Activated T-helper 1 cell treated with anti-CD3 and anti-CD28 coated beads, Interleukin-12 subunit alpha, Interleukin-12 subunit beta, Interleukin-2, Interleukin-4 antibody, amounts not matched to agents 30 ng/mL and 10 ng/mL and 1 ng/mL, durations not matched to agents 14 hours and 24 hours and 36 hours (primary cell): Measurements from ENCODE around the gene HMG20B. TPM values are rescaled to one million over a fixed set of nuclear protein-coding genes. Genes with fewer than 3 reads are reported as not detected.

Experiments used
- DNase-seq: peaks from one replicate; pipeline ENCODE4 v3.0.0; 2021; ENCODE audit warnings: low spot score
- H3K27ac Mint-ChIP-seq: one replicate; pipeline ENCODE4 v1.8.0; 2021; ENCODE audit warnings: mild to moderate bottlenecking, mixed read lengths
- H3K27me3 Mint-ChIP-seq: one replicate; pipeline ENCODE4 v1.8.0; 2022; ENCODE audit warnings: mild to moderate bottlenecking, moderate library complexity, mixed read lengths; ENCODE audit not compliant: insufficient read depth
- H3K36me3 Mint-ChIP-seq: one replicate; pipeline ENCODE4 v1.8.0; 2021; ENCODE audit warnings: low read depth, mixed read lengths
- H3K4me1 Mint-ChIP-seq: one replicate; pipeline ENCODE4 v1.8.0; 2021; ENCODE audit warnings: low read depth, mixed read lengths
- H3K4me3 Mint-ChIP-seq: one replicate; pipeline ENCODE4 v1.8.0; 2021; ENCODE audit warnings: mild to moderate bottlenecking, moderate library complexity, mixed read lengths
- H3K9me3 Mint-ChIP-seq: one replicate; pipeline ENCODE4 v1.8.0; 2021; ENCODE audit warnings: mixed read lengths
- intact Hi-C: fragments of 100-400 bp; cut with micrococcal nuclease; formaldehyde crosslinking; loops from one replicate; pipeline ENCODE4 v1.15.1; 2024
- total RNA-seq: library from RNA; stranded (reverse); gene quantifications from 2 replicates; pipeline ENCODE4 v1.2.3, GENCODE V29; 2022

The HMG20B gene
- total RNA-seq, 1 donor from 2014 or later = 56.4 TPM

DNA sequence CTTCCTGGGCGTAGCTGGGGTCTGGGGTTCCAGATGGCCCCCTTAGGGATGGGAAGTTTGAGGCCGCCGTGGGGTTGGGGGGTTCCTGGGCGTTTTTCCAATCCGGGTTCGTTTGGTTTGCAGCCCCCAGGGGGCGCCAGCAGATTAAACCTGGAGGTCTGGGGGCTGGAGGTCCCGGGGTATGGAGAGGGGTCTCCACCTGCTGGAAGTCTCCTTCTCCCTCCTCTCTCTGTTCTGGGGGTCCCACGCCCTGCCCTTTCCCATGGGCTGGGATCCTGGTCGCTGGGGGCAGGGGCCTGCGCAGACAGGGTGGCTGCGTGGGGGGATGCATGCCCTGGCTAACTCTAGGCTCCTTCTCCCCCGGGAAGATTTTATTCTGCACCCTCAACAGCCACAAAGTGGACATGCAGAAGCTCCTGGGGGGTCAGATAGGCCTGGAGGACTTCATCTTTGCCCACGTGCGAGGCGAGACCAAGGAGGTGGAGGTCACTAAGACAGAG lies 13.4 kb downstream of the HMG20B start:
- Mint-ChIP-seq H3K36me3 (no peaks in the 10 kb centered on the region), H3K27me3 (peaks cover 6% of the 10 kb centered on the region), H3K9me3 (no peaks in the 10 kb centered on the region), H3K27ac (no peak overlapping the region), H3K4me3 (no peak overlapping the region), H3K4me1 (no peaks in the 10 kb centered on the region)
- intact Hi-C loops = no loop called here
- DNase-seq = no peak

DNA sequence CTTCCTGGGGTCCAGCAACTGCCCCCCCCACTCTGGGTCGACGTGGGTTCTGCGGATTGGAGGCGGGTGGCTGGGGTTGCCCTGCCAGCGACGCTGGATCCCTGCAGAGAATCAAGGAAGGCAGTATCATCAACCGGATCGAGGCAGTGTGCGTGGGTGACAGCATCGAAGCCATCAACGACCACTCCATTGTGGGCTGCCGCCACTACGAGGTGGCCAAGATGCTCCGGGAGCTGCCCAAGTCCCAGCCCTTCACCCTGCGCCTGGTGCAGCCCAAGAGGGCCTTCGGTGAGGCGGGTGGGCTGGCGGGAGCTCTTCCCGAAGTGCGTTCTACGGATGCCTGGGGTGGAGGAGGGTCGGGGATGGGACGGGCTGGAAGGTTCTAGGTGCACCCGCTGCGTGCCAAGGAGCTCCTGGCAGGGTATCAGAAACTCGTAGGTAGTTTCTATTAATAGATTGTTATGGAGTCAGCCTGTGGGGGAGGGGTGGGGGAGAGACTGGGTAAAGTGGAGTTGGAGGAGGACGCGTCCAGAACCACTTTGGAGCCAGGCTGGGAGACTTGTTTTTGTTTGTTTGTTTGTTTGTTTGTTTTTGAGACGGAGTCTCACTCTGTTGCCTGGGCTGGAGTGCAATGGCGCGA lies 14.1 kb downstream of the HMG20B start:
- intact Hi-C loops = no loop called here

DNA sequence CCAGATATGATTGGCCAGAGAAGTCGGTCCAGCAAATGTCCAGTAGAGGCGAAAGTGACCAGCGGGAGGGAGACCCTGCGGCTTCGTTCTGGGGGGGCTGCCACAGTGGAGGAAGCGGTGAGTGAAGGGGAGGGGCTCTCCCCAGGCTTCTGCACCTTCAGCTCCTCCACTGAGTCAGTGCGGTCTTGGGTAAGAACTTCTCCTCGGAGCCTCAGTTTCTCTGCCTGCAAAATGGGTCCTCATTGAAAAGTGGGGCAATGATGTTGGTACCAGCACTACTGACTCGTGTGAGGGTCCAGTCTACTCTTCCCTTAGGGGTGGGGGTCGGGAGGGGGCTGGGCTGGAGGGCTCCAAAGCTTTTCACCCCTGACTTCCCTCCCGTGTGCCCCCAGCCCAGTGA lies 16.7 kb downstream of the HMG20B start:
- no peaks in the 10 kb centered on the region for H3K36me3 Mint-ChIP-seq

More for the DNA sequence above, 14.1 kb downstream of the HMG20B start:
- peaks cover 6% of the 10 kb centered on the region for H3K27me3 Mint-ChIP-seq
- H3K27ac Mint-ChIP-seq = no peak overlapping the region
- DNase-seq = no peak
- H3K36me3 Mint-ChIP-seq = no peaks in the 10 kb centered on the region
- no peaks in the 10 kb centered on the region for H3K4me1 Mint-ChIP-seq
- H3K4me3 Mint-ChIP-seq = no peak overlapping the region
- no peaks in the 10 kb centered on the region for H3K9me3 Mint-ChIP-seq

DNA sequence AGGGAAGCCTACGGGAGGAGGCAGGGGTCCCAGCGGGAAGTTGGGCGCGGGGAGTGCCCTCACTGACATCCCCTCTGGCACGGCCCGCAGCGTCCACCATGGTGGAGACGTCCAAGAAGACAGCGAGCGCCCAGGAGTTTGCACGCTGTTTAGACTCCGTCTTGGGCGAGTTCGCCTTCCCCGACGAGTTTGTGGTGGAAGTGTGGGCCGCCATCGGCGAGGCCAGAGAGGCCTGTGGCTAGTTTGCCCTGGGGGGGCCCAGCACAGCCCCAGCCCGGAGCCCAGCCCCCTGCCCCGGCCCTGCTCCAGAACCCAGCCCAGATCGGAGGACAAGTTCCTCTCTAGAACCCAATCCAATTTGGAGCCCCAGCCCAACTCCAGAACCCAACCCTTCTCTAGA lies 17.2 kb downstream of the HMG20B start:
- intact Hi-C loops = no loop called here
- DNase-seq = no peak
- Mint-ChIP-seq H3K9me3 (no peaks in the 10 kb centered on the region), H3K4me3 (no peak overlapping the region), H3K36me3 (no peaks in the 10 kb centered on the region), H3K27ac (no peak overlapping the region), H3K4me1 (no peaks in the 10 kb centered on the region), H3K27me3 (no peaks in the 10 kb centered on the region)

More for the DNA sequence above, 16.7 kb downstream of the HMG20B start:
- DNase-seq = no peak
- intact Hi-C loops = no loop called here
- H3K4me3 Mint-ChIP-seq = no peak overlapping the region
- H3K9me3 Mint-ChIP-seq = no peaks in the 10 kb centered on the region
- H3K4me1 Mint-ChIP-seq = no peaks in the 10 kb centered on the region
- H3K27me3 Mint-ChIP-seq = no peaks in the 10 kb centered on the region
- no peak overlapping the region for H3K27ac Mint-ChIP-seq

GRCh38 chr19:3590991-3591659 lies 18.4 kb downstream of the HMG20B start:
- no peak for DNase-seq
- Mint-ChIP-seq H3K27ac (no peak overlapping the region), H3K4me1 (no peaks in the 10 kb centered on the region), H3K36me3 (no peaks in the 10 kb centered on the region), H3K4me3 (no peak overlapping the region), H3K9me3 (no peaks in the 10 kb centered on the region), H3K27me3 (no peaks in the 10 kb centered on the region)
- intact Hi-C loops = no loop called here

- Mint-ChIP-seq H3K36me3 (no peaks in the 10 kb centered on the region), H3K4me1 (no peaks in the 10 kb centered on the region), H3K27ac (no peak overlapping the region), H3K9me3 (no peaks in the 10 kb centered on the region), H3K27me3 (no peaks in the 10 kb centered on the region), H3K4me3 (no peak overlapping the region)
- intact Hi-C loops = no loop called here
- DNase-seq = no peak
Measured at GRCh38 chr19:3591876-3592613, 19.3 kb downstream of the HMG20B start.

DNA sequence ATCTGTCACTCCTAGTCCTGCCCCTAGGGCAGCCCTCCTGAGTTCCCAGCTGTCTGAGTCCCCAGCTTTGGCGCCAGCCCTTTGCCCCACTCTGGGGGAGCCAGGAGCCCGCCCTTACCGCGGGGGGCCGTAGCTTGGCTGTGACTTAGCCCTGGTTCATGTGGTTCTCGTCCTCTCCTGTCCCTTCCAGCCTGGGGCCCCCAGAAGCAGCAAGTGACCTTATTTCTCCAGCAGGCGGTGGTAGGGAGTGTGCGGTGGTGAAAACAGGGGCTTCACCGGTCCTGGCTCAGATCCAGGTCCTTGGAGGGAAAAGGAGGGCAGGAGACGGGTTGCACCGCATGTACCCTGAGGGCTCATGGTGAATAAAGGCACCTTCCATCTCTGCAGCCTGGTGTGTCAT lies 20.4 kb downstream of the HMG20B start:
- Mint-ChIP-seq H3K36me3 (no peaks in the 10 kb centered on the region), H3K27ac (no peak overlapping the region), H3K4me3 (no peak overlapping the region), H3K9me3 (no peaks in the 10 kb centered on the region), H3K27me3 (no peaks in the 10 kb centered on the region), H3K4me1 (no peaks in the 10 kb centered on the region)
- intact Hi-C loops = no loop called here
- DNase-seq = no peak

DNA sequence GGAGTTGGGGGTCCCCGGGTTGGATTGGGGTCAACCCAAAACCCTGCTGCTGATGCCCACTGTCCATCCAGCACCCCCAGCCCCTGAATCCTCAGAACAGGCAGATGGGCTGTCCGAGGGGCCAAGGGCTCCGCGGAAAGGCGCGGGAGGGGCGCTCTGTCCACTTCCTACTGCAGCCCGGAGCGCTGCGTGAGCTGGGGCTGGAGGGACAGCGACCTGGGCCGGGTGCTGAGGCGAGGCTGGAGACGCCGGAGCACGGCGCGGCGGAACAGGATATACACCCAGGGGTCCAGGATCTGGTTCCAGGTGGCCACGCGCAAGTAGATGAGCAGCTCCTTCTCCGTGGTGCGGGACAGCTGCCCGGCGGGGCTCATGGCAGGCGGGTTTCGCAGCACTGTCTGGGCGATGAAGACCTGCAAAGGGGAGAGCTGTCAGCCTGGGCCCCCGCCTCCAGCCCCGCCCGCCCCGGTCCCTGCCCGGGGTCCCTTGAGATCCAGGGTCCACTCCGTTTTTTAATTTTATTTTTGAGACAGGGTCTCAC lies 22.8 kb downstream of the HMG20B start:
- Mint-ChIP-seq H3K27ac (no peak overlapping the region), H3K27me3 (no peaks in the 10 kb centered on the region), H3K4me1 (no peaks in the 10 kb centered on the region), H3K9me3 (no peaks in the 10 kb centered on the region), H3K4me3 (no peak overlapping the region), H3K36me3 (no peaks in the 10 kb centered on the region)
- intact Hi-C loops = no loop called here
- DNase-seq = no peak

DNA sequence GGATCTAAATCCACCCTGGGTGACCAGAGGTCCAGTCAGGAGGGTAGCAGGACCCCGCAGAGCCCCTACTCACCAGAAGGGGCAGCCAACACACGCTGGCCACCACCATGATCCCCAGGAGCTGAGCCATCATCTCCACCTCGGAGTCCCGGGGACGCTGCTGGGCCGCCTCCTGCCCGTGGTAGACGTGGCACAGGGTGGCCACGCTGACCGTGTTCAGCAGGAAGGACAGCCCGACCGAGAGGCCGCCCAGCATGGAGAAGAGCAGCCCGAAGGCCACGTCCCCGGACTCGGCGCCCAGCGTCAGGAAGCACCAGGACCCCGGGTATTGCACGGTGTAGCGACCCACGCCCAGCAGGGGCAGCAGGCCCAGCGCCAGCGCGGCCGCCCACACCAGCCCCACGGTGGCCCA lies 27.0 kb downstream of the HMG20B start:
- Mint-ChIP-seq H3K27me3 (no peaks in the 10 kb centered on the region), H3K9me3 (no peaks in the 10 kb centered on the region)
- intact Hi-C loops = no loop called here

GRCh38 chr19:3601021-3601420 lies 28.3 kb downstream of the HMG20B start:
- Mint-ChIP-seq H3K27ac (no peak overlapping the region), H3K36me3 (no peaks in the 10 kb centered on the region), H3K4me3 (no peak overlapping the region), H3K4me1 (no peaks in the 10 kb centered on the region), H3K27me3 (no peaks in the 10 kb centered on the region), H3K9me3 (no peaks in the 10 kb centered on the region)
- DNase-seq = no peak
- intact Hi-C loops = no loop called here

More for the DNA sequence above, 27.0 kb downstream of the HMG20B start:
- no peaks in the 10 kb centered on the region for H3K36me3 Mint-ChIP-seq
- H3K4me3 Mint-ChIP-seq = no peak overlapping the region
- DNase-seq = no peak
- no peak overlapping the region for H3K27ac Mint-ChIP-seq
- H3K4me1 Mint-ChIP-seq = no peaks in the 10 kb centered on the region

DNA sequence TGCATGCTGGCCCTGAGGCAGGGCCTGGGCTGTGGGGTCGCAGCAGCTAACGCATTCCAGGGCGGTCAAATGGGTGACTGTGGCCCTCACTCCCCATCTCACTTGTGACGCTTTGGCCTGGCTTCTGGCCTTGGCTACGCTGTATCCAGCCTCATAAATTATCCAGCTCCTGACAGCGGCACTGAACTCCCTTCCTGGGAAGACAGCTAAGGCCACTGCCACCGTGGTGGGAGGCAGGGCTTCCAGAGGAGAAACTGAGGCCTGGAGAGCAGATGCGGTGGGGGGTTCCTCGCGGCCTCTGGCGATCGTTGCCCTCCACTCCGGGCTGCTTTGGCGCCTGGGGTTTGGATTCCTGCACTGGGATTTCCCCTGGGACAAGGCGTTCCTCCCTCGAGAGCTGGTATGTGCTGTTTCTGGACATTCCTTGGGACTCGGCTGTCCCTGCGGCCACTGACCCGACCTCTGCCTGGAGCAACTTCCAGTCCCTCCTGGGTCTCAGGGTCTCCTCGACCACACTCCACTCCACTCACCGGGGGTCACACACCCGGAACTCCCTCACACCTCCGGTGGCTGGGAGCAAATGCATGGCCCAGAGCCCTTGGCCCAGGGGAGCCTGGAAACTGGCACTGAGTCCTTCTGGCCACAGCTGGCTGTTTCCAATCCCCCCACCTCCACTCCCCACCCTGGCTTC lies 30.5 kb downstream of the HMG20B start:
- H3K9me3 Mint-ChIP-seq = no peaks in the 10 kb centered on the region
- peaks cover 2% of the 10 kb centered on the region for H3K27me3 Mint-ChIP-seq
- H3K4me1 Mint-ChIP-seq = peaks cover 4% of the 10 kb centered on the region
- intact Hi-C loops = no loop called here
- no peak for DNase-seq
- H3K36me3 Mint-ChIP-seq = peaks cover 2% of the 10 kb centered on the region
- H3K27ac Mint-ChIP-seq = no peak overlapping the region
- no peak overlapping the region for H3K4me3 Mint-ChIP-seq

DNA sequence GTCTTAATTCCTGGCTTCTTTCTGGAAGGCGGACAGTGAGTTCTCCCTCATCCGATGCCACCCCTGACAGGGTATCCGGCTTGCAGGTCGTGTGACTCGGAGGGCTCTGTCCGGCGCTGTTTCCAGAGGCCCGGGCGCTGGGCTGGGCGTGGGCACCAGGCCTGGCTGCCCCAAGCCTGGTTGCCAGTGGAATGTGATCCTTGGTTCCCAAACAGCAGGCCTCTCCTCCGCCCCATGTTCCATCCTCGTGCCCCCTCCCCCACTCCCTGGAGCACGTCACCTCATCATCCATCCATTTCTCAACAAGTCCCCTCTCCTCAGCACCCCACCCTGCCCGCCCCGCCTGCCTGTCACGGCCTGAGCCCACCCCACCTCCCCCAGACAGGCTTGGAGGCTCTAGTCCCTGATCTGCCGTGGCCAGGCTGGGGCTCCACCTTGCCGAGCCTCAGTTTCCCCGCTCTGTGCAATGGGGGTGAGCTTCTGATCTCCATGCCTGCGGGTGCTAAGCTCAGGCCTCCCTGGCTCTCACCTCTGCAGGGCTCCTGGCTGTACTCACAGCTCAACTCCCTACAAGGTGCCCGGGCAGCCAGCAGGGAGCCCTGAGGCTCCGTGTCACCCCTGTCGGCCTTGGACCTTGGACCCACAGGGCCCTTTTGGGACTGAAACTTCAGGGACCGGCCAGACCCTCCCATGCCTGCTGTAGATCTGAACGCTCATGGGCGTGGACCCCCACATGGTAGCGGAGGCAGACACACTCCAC lies 31.7 kb downstream of the HMG20B start:
- intact Hi-C loops = no loop called here
- Mint-ChIP-seq H3K36me3 (peaks cover 2% of the 10 kb centered on the region), H3K27me3 (peaks cover 2% of the 10 kb centered on the region), H3K4me1 (peaks cover 5% of the 10 kb centered on the region), H3K4me3 (no peak overlapping the region), H3K9me3 (no peaks in the 10 kb centered on the region), H3K27ac (no peak overlapping the region)
- DNase-seq = no peak
